A549 (cell line): ENCODE measurements around the gene MINDY4.

Source experiments
- CTCF ChIP-seq: fragments of >200 bp; sonication (Bioruptor Twin); formaldehyde crosslinking; IDR thresholded peaks from 3 replicates; pipeline ENCODE4 v1.5.1; 2016
- EP300 ChIP-seq, 2 experiments: fragments of >200 bp; sonication (Bioruptor Twin); formaldehyde crosslinking; IDR thresholded peaks; 2 replicates in 1 of 2; 3 replicates in 1 of 2; pipeline ENCODE4 v1.6.1; 2016 to 2017
- ESRRA ChIP-seq: fragments of 150-350 bp; IDR thresholded peaks from 2 replicates; pipeline ENCODE4 v1.6.1; 2014; ENCODE audit warnings: mild to moderate bottlenecking, low read length, borderline replicate concordance
- JUN ChIP-seq, 2 experiments: fragments of >200 bp; sonication (Bioruptor Twin); formaldehyde crosslinking; IDR thresholded peaks; 2 replicates in 1 of 2; 3 replicates in 1 of 2; pipeline ENCODE4 v1.6.1; 2016 to 2017
- PHF8 ChIP-seq: fragments of 200-600 bp; sonication (generic); IDR thresholded peaks from 2 replicates; pipeline ENCODE4 v1.6.1; 2016; ENCODE audit warnings: low read depth, mild to moderate bottlenecking, antibody characterized with exemption, moderate library complexity, borderline replicate concordance
- POLR2A ChIP-seq: IDR thresholded peaks from 2 replicates; pipeline ENCODE4 v1.6.1; 2012; ENCODE audit warnings: mild to moderate bottlenecking, low read length
- POLR2AphosphoS2 ChIP-seq: conservative IDR thresholded peaks from 2 replicates; pipeline ENCODE4 v1.6.1; 2012; ENCODE audit warnings: low read length, improper control_type of control experiment, inconsistent platforms
- RCOR1 ChIP-seq: fragments of 150-350 bp; IDR thresholded peaks from 2 replicates; pipeline ENCODE4 v1.6.1; 2014; ENCODE audit warnings: antibody characterized with exemption, low read length, low read depth
- REST ChIP-seq: fragments of 200-600 bp; sonication (generic); IDR thresholded peaks from 2 replicates; pipeline ENCODE4 v1.6.1; 2016; ENCODE audit warnings: antibody characterized with exemption, mild to moderate bottlenecking, moderate library complexity
- RFX5 ChIP-seq: fragments of 450-650 bp; IDR thresholded peaks from 2 replicates; pipeline ENCODE4 v1.7.1; 2014; ENCODE audit warnings: antibody characterized with exemption, mild to moderate bottlenecking, moderate library complexity
- SMC3 ChIP-seq: fragments of >200 bp; sonication (Bioruptor Twin); formaldehyde crosslinking; IDR thresholded peaks from 3 replicates; pipeline ENCODE4 v1.6.1; 2018; ENCODE audit warnings: inconsistent platforms

- TF ChIP-seq JUN (IDR thresholded peaks at IDR 0.05) (no peak), ESRRA (no peak), CTCF (no peak), PHF8 (no peak), REST (no peak), RCOR1 (no peak), SMC3 (no peak), POLR2A (no peak), EP300 (IDR thresholded peaks at IDR 0.05) (no peak), RFX5 (no peak), POLR2AphosphoS2 (no peak)
Measured at GRCh38 chr7:30911561-30911969, 140.3 kb downstream of the MINDY4 start, which contains the start of gene AQP1.
